Measurements from ENCODE around the gene CNPY4.
"Not testable (repeated sequence)": the region's sequence is repeated elsewhere in the genome, so short reads cannot be mapped to it uniquely, and the experiment has no call there.

Gene CNPY4

GRCh38 chr7:100122067-100122466 lies 2.6 kb downstream of the CNPY4 start:
- DNase-seq: peak; percentile 67

GRCh38 chr7:100122568-100122967 lies 3.1 kb downstream of the CNPY4 start:
- DNase-seq: no peak

GRCh38 chr7:100124301-100125230 lies 5.1 kb downstream of the CNPY4 start:
- DNase-seq: no peak

GRCh38 chr7:100126239-100126930 lies 7.0 kb downstream of the CNPY4 start:
- DNase-seq: no peak

- peak; percentile 94 for DNase-seq
These were observed 7.8 kb downstream of the CNPY4 start, which contains the start of gene MBLAC1 for GRCh38 chr7:100126931-100127865. Gene MBLAC1 (plus strand): TSS chr7:100126967. CDS start chr7:100127396, 429 bp downstream.

- no peak for DNase-seq
These were observed 8.6 kb downstream of the CNPY4 start for GRCh38 chr7:100127866-100128636.

- no peak for DNase-seq
These were observed 9.2 kb downstream of the CNPY4 start for GRCh38 chr7:100128637-100128963.

- not testable (repeated sequence) for DNase-seq
These were observed 10.8 kb downstream of the CNPY4 start for GRCh38 chr7:100130220-100130607.

GRCh38 chr7:100130608-100131453 lies 11.4 kb downstream of the CNPY4 start:
- DNase-seq: peak; percentile 76

GRCh38 chr7:100132126-100132525 lies 12.7 kb downstream of the CNPY4 start:
- no peak for DNase-seq

- peak; percentile 60 for DNase-seq
These were observed 13.3 kb downstream of the CNPY4 start for GRCh38 chr7:100132697-100133151.

GRCh38 chr7:100137851-100138760 lies 18.7 kb downstream of the CNPY4 start:
- DNase-seq: peak; percentile 19

GRCh38 chr7:100141555-100141949 lies 22.1 kb downstream of the CNPY4 start:
- no peak for DNase-seq

GRCh38 chr7:100142461-100142860 lies 23.0 kb downstream of the CNPY4 start:
- DNase-seq: no peak

- DNase-seq: not testable (repeated sequence)
These were observed 26.9 kb downstream of the CNPY4 start for GRCh38 chr7:100146350-100146749.

GRCh38 chr7:100147278-100147677 lies 27.8 kb downstream of the CNPY4 start:
- no peak for DNase-seq

GRCh38 chr7:100148225-100148558 lies 28.8 kb downstream of the CNPY4 start:
- no peak for DNase-seq

GRCh38 chr7:100148559-100149328 lies 29.3 kb downstream of the CNPY4 start, which contains the start of gene LAMTOR4:
Gene LAMTOR4 (plus strand): TSS chr7:100148918. CDS start chr7:100148973, 55 bp downstream.
- DNase-seq: peak; percentile 98

GRCh38 chr7:100152404-100152803 lies 33.0 kb downstream of the CNPY4 start:
- no peak for DNase-seq

Data from NCI-H1436 (cell line).